MM.1S (cell line): ENCODE data around the gene TBC1D9B.

Experiments
- EZH2 ChIP-seq: fragments of 300-600 bp; sonication (generic); optimal IDR thresholded peaks from 2 replicates; pipeline ENCODE3; 2017; ENCODE audit warnings: low read depth, mild to moderate bottlenecking, antibody characterized with exemption, low read length, mixed read lengths
- TF ChIP-seq, protein P1 (sequence below): fragments of 300-600 bp; sonication (generic); IDR thresholded peaks from 2 replicates; pipeline ENCODE4 v1.5.1; 2016; ENCODE audit warnings: antibody characterized with exemption, low read length, mixed read lengths

DNA sequence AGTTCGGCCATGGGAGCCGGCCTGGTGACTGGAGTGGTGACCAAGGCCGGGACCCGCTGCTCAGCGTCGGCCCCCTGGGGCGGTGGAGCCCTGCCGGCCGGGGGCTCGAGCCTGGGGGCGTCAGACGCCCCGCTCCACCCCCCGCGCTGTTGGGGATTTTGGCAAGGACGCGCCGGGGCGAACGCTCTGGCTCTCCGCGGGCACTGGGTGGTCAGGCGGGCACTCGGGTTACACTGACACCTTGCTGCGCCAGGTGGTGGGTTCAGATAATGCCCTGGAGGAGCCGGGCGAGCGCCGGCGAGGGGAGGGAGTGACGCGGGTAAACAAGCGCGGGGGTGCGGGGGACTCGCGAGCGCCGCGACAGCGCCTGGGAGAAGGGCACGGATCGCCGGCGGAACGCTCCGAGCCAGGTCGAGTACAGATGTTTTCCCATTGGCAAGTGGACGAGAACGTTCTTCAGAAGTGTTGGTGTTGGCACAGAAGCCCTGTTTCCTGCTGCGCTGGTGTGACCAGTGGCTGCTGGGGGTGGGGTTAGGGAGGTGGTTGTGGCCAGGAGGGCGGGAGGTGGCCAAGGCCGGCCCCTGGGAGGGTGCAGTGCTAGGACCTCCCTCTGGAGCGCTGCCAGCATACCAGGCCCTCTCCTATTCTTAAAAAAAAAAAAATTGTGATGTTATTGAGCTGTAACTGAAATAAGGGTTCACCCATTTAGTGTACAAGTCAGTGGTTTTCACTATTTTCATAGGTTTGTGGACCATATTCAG lies 86.2 kb downstream of the TBC1D9B start:
- TF ChIP-seq, protein P1, sequence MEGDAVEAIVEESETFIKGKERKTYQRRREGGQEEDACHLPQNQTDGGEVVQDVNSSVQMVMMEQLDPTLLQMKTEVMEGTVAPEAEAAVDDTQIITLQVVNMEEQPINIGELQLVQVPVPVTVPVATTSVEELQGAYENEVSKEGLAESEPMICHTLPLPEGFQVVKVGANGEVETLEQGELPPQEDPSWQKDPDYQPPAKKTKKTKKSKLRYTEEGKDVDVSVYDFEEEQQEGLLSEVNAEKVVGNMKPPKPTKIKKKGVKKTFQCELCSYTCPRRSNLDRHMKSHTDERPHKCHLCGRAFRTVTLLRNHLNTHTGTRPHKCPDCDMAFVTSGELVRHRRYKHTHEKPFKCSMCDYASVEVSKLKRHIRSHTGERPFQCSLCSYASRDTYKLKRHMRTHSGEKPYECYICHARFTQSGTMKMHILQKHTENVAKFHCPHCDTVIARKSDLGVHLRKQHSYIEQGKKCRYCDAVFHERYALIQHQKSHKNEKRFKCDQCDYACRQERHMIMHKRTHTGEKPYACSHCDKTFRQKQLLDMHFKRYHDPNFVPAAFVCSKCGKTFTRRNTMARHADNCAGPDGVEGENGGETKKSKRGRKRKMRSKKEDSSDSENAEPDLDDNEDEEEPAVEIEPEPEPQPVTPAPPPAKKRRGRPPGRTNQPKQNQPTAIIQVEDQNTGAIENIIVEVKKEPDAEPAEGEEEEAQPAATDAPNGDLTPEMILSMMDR = no peak; the same call in 1 of the 2 replicates
- no peak for TF ChIP-seq EZH2
